GM13976 (cell line): ENCODE measurements around the gene FBXO44.

Experiments
- DNase-seq: peaks from one replicate; pipeline ENCODE4 v3.0.0; 2012; ENCODE audit warnings: low spot score
- CTCF ChIP-seq: IDR thresholded peaks from 2 replicates; pipeline ENCODE4 v1.5.1; 2012; ENCODE audit warnings: borderline replicate concordance, mild to moderate bottlenecking; ENCODE audit not compliant: insufficient read depth; ENCODE audit errors: extremely low read depth, missing control alignments, control extremely low read depth
- in situ Hi-C: fragments of 300-500 bp; cut with MboI; formaldehyde crosslinking; loops from one replicate; pipeline ENCODE4 v1.12.0; 2022; ENCODE audit warnings: low sequenced_read_pairs, mixed read lengths, inconsistent platforms; ENCODE audit not compliant: unreplicated experiment

Gene FBXO44

GRCh38 chr1:11682799-11683198 lies 28.1 kb downstream of the FBXO44 start:
- DNase-seq, result no peak
- in situ Hi-C loops, result no loop called here
- TF ChIP-seq CTCF, result no peak

- in situ Hi-C loops, result no loop called here
Measured at GRCh38 chr1:11684070-11684469, 29.4 kb downstream of the FBXO44 start.

GRCh38 chr1:11685210-11685752 lies 30.6 kb downstream of the FBXO44 start:
- in situ Hi-C loops, result no loop called here
- no peak for TF ChIP-seq CTCF

More at GRCh38 chr1:11684070-11684469, 29.4 kb downstream of the FBXO44 start:
- no peak for DNase-seq
- TF ChIP-seq CTCF, result no peak

DNA sequence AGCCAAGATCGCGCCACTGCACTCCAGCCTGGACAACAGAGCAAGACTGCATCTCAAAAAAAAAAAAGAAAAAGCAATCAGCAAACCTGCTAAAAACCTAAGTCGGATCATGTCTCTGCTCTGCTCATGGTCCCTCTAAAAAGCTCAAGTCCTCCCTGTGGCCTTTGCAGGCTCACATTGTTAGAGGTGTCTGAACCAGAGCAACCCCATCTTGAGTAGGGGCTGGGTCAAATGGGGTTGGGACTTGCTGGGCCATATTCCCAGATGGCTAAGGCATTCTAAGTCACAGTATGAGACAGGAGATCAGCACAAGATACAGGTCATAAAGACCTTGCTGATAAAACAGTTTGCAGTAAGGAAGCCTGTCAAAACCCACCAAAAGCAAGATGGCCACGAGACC lies 33.8 kb downstream of the FBXO44 start:
- no peak for DNase-seq
- TF ChIP-seq CTCF, result no peak
- in situ Hi-C loops, result no loop called here

More at GRCh38 chr1:11685210-11685752, 30.6 kb downstream of the FBXO44 start:
- DNase-seq, result no peak

DNA sequence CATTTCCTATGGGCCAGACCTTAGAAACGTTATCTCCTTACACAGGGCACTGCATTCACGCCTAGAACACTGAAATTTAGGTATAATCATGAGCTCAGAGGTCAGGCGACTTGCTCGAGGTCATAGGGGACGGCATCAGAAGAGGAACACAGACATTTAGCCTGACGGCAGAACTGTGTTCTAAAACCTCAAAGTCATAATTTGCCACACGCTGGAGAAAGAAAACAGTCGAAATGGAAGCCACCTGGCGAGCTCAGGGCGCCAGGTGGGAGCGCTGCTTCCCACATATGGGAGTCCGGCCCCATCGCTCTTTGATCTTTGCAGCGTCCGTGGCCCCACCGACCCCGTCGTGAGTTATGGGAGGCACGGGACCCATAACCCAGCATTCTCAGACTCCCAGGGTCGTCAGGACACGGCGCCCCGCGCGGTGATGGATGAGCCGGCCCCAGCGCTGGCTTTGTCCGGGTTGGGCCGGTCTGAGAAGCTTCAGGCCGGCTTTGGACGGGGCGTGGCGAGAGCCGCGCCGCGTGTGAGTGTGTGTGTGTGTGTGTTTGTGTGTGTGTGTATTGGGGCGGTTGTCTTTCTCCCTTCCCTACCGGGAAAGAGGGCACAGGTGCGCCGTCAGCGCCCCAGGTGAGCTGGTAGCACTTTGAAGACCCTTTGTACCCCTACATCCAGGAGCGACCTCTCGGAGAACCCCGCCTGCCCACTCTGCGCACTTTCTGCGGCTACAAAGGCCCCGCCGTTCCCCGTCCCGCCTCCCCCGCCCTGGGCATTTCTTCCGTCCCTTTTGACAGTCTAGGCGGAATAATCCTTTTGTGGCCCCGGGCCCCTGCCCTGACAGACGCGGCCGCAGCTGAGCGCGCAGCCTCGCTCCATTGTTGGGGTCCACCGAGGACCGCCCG lies 36.0 kb downstream of the FBXO44 start:
- TF ChIP-seq CTCF, result no peak
- in situ Hi-C loops, result no loop called here
- DNase-seq, result no peak

DNA sequence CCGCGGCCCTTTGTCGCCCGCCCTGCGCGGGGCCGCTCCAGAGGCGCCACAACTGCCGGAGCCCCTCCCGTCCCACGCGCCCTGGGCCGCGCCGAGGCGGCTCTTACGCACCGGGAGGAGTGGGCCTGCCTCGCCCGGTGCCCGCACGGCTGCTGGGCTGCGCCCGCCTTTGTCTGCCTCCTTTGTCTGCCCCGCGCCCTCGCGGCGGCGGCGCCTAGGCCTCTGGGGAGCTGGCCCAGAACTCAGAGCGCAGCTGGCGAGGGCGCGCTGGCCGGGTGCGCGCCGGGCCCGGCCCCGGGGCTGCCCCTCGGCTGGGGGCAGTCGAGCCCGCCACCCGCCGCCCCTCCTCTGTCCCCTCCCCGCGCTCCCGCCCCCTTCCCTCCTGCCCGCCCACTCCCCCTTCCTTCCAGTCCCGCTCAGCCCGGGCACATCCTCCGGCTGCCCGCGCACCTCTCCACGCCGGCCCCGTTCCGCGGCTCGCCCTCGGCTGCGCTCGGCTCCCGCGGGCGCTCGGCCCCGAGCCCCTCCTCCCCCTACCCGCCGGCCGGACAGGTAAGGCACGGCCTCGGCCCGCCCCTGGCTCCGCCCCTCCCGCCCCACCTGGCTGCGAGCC lies 36.7 kb downstream of the FBXO44 start, which contains the start of gene DRAXIN:
Gene DRAXIN, plus strand, starts transcription at position 409 of the 613 bp plus-strand sequence. CDS start 14,549 bp downstream, outside the sequence.
- no peak for DNase-seq
- no peak for TF ChIP-seq CTCF
- in situ Hi-C loops, result no loop called here
